ENCODE data around the gene DMXL1. TPM values are rescaled to one million over a fixed set of nuclear protein-coding genes. Genes with fewer than 3 reads are reported as not detected.
"Not testable (repeated sequence)": the region's sequence is repeated elsewhere in the genome, so short reads cannot be mapped to it uniquely, and the experiment has no call there.

Gene DMXL1
- total RNA-seq, 1 donor from 2014 or later = 22.3 TPM

- intact Hi-C loops (cut with micrococcal nuclease) = no loop called here
- TF ChIP-seq, protein P1, sequence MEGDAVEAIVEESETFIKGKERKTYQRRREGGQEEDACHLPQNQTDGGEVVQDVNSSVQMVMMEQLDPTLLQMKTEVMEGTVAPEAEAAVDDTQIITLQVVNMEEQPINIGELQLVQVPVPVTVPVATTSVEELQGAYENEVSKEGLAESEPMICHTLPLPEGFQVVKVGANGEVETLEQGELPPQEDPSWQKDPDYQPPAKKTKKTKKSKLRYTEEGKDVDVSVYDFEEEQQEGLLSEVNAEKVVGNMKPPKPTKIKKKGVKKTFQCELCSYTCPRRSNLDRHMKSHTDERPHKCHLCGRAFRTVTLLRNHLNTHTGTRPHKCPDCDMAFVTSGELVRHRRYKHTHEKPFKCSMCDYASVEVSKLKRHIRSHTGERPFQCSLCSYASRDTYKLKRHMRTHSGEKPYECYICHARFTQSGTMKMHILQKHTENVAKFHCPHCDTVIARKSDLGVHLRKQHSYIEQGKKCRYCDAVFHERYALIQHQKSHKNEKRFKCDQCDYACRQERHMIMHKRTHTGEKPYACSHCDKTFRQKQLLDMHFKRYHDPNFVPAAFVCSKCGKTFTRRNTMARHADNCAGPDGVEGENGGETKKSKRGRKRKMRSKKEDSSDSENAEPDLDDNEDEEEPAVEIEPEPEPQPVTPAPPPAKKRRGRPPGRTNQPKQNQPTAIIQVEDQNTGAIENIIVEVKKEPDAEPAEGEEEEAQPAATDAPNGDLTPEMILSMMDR (IDR thresholded peaks at IDR 0.05; ENCODE audit: borderline replicate concordance) = no peak
- no peak for DNase-seq
- Histone ChIP-seq H3K4me1 (no peaks in the 10 kb centered on the region), H3K4me3 (no peak overlapping the region), H3K27me3 (ENCODE audit: low read depth) (no peaks in the 10 kb centered on the region), H3K36me3 (peaks cover 53% of the 10 kb centered on the region), H3K27ac (replicated peaks) (no peak overlapping the region), H3K9me3 (replicated peaks) (no peaks in the 10 kb centered on the region)
Measured at GRCh38 chr5:119112151-119112550, 41.3 kb downstream of the DMXL1 start.

- H3K4me3 ChIP-seq = no peak overlapping the region
- TF ChIP-seq, protein P1 (IDR thresholded peaks at IDR 0.05; ENCODE audit: borderline replicate concordance) = no peak
- no peak for DNase-seq
- H3K27ac ChIP-seq (replicated peaks) = no peak overlapping the region
- intact Hi-C loops (cut with micrococcal nuclease) = no loop called here
- H3K4me1 ChIP-seq = no peaks in the 10 kb centered on the region
- no peaks in the 10 kb centered on the region for H3K27me3 ChIP-seq (ENCODE audit: low read depth)
- H3K9me3 ChIP-seq (replicated peaks) = no peaks in the 10 kb centered on the region
- H3K36me3 ChIP-seq = peaks cover 77% of the 10 kb centered on the region
Measured at GRCh38 chr5:119117237-119117636, 46.4 kb downstream of the DMXL1 start.

DNA sequence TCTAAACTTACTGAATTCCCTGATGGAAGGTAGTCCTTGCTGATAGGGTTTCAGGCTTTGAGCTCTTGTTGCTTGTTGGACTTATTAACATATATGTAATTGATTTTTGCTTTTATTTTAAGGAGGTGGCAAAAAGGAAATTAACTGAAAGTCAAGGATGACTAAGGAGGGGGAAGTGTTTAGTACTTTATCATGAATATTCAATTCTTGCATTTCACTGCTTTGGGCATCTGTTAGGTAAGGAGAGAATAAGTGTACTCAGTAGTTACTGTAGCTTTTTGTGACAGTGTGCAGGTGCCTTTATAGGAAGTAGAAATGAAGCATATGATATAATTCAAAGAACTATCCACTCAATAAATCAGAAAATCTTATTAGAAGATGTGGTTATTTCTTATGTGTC lies 47.1 kb downstream of the DMXL1 start:
- no peak for DNase-seq
- Histone ChIP-seq H3K4me1 (no peaks in the 10 kb centered on the region), H3K4me3 (no peak overlapping the region), H3K27me3 (ENCODE audit: low read depth) (no peaks in the 10 kb centered on the region), H3K9me3 (replicated peaks) (no peaks in the 10 kb centered on the region), H3K27ac (replicated peaks) (no peak overlapping the region), H3K36me3 (peaks cover 71% of the 10 kb centered on the region)
- TF ChIP-seq, protein P1 (IDR thresholded peaks at IDR 0.05; ENCODE audit: borderline replicate concordance) = no peak
- intact Hi-C loops (cut with micrococcal nuclease) = no loop called here

DNA sequence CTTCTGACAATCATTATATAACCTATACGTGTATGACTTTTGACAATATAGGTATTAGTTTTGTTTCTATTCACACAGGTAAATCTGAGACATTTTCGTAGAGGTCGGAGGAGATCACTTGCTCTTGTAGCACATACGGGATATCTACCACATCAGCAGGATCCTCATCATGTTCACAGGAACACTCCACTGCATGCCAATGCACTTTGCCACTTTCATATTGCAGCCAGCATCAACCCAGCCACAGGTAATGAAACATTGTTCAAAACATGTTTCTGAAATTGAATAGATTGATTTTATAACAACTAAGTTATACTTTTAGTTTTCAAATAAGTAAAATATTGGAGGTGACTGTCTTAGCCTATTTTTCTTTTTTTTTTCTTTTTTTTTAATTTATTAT lies 50.0 kb downstream of the DMXL1 start:
- TF ChIP-seq, protein P1 (IDR thresholded peaks at IDR 0.05; ENCODE audit: borderline replicate concordance) = no peak

DNA sequence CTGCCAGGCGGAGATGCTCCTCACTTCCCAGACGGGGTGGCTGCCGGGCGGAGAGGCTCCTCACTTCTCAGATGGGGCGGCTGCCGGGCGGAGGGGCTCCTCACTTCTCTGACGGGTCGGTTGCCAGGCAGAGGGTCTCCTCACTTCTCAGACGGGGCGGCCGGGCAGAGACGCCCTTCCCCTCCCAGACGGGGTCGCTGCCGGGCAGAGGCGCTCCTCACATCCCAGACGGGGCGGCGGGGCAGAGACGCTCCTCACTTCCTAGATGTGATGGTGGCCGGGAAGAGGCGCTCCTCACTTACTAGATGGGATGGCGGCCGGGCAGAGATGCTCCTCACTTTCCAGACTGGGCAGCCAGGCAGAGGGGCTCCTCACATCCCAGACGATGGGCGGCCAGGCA lies 51.6 kb downstream of the DMXL1 start:
- H3K27me3 ChIP-seq (ENCODE audit: low read depth); H3K27ac ChIP-seq (replicated peaks); H3K4me1 ChIP-seq; H3K4me3 ChIP-seq; DNase-seq; H3K9me3 ChIP-seq (replicated peaks); intact Hi-C loops (cut with micrococcal nuclease): not testable (repeated sequence)
- H3K36me3 ChIP-seq = peaks cover 56% of the 10 kb centered on the region

More for the DNA sequence above, 50.0 kb downstream of the DMXL1 start:
- no peak overlapping the region for H3K27ac ChIP-seq (replicated peaks)
- H3K36me3 ChIP-seq = peaks cover 70% of the 10 kb centered on the region
- no peak overlapping the region for H3K4me3 ChIP-seq
- intact Hi-C loops (cut with micrococcal nuclease) = no loop called here
- DNase-seq = no peak
- no peaks in the 10 kb centered on the region for H3K9me3 ChIP-seq (replicated peaks)
- no peaks in the 10 kb centered on the region for H3K27me3 ChIP-seq (ENCODE audit: low read depth)
- no peaks in the 10 kb centered on the region for H3K4me1 ChIP-seq

DNA sequence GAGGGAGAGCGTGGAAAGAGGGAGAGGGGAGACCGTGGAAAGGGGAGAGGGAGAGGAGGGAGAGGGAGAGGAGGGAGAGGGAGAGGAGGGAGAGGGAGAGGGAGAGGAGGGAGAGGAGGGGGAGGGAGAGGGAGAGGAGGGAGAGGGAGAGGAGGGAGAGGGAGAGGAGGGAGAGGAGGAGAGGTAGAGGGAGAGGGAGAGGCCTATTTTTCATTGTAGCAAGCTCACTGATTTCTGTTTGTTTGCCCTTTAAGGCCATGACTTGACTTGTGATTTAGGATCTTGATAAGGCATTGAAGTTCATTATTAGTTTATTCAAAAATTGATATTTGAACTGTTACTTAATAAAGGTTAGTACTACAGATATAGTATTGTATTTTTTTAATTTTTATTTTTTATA lies 52.4 kb downstream of the DMXL1 start:
- Histone ChIP-seq H3K27me3 (ENCODE audit: low read depth) (no peaks in the 10 kb centered on the region), H3K9me3 (replicated peaks) (no peaks in the 10 kb centered on the region), H3K36me3 (peaks cover 55% of the 10 kb centered on the region), H3K4me3 (no peak overlapping the region), H3K4me1 (no peaks in the 10 kb centered on the region), H3K27ac (replicated peaks) (no peak overlapping the region)
- TF ChIP-seq, protein P1 (IDR thresholded peaks at IDR 0.05; ENCODE audit: borderline replicate concordance) = no peak
- no peak for DNase-seq
- intact Hi-C loops (cut with micrococcal nuclease) = no loop called here

All from left ventricle myocardium inferior (tissue), 1 donor.